Femur (tissue), 1 donor: ENCODE results near the gene LDLRAD4.

ENCODE experiments used
- DNase-seq: peaks from one replicate; pipeline ENCODE4 v3.0.0-alpha.2; 2017

LDLRAD4 gene

DNA sequence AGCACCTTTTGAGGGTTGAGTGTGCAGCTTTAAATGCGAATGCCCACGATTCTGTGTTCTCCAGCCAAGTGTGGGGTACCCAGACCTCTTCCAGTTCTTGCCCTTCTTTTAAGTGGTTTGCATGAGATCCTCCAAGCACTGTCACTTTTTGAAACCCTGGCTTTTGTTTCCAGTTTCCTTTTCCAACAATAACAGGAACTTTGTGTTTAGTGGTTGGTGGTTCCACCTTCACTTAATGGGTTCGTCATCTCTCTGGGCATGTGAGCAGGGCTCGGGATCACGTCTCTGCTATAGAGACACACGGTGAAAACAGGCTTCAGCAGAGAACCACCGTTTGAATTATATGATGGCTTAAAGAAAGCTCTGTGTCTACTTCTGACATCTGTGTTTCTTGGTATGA, 197.6 kb downstream of the LDLRAD4 start:
- no peak for DNase-seq

DNA sequence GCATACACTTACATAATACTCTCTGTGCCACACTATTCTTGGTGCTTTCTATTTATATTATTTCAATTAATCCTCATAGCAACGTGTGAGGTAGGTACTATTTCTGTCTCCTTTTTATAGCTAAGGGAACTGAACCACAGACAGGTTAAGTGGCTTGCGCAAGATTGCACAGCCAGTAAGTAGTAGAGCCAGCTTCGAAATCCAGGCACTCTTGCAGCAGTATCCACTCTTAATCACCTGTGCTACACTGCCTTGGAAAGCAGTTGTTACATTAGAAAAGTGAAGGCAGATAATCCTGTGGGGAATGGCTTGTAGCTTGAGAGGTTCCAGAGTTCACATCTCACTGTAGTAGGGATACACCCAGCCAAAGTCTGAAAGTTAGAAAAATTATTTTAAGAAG, 198.3 kb downstream of the LDLRAD4 start:
- no peak for DNase-seq

GRCh38 chr18:13418013-13418710, 199.6 kb downstream of the LDLRAD4 start:
- DNase-seq = peak; percentile 17

GRCh38 chr18:13420969-13421686, 202.6 kb downstream of the LDLRAD4 start:
- peak; percentile 14 for DNase-seq

DNA sequence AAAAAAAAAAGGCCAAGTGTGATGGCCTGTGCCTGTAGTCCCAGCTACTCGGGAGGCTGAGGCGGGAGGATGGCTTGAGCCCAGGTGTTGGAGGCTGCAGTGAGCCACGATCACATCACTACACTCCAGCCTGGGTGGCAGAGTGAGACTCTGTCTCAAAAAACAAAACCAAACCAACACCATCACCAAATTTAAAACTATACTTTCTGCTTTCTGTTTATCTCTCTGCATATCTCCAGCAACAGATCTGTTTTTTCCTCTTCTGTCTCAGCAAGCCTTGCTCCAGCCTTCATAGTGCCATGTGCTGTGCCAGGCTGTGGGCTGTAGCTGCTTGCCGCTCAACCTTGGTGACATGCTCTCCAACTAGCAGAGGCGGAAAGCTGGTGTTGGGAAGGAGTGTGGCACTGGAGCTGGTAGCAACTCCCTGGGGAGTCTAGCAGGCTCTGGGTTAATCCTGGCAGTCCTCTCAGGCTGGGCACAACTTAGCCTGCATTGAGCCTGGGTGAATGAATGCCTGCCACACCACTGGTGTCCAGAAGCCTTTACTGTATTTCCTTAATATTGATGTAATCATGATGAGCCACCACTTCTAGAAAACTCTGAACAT, 204.1 kb downstream of the LDLRAD4 start:
- peak; percentile 5 for DNase-seq

GRCh38 chr18:13423352-13423751, 204.8 kb downstream of the LDLRAD4 start:
- DNase-seq = peak; percentile 14

GRCh38 chr18:13424363-13424762, 205.8 kb downstream of the LDLRAD4 start:
- peak; percentile 10 for DNase-seq

DNA sequence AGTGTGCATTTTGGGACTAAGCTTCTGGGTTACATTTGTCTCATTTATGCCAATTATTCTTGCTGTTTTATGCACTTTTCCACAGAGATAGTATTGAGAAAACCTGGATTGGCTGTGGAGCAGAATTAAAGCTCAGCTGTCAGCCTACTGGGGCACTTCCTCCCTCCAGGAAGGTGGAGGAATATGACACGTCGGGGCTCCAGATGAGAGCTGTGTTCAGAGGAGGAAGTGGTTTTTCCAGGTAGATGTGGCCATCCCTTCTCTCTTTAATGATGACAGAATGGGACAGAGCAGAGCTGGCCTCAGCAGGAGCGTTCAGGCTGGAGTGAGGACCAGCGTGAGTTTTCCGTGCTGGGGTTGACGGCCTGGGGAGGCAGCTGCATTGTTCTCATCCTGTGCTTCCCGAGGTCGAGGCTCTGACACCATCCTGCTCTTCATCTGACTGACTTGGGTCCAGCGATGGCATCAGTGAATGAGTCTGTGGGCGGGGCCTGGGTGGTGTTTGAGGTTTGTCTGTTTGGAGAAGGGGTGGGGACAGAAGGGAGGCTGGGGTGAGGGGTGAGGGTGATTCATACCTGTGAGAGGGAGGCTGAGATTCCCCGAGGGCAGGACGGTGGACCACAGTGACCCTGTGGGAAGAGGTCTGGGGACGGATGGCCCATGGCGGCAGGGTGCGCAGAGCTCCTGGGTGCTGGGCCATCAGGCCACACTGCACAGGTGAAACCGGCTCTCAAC, 207.0 kb downstream of the LDLRAD4 start:
- DNase-seq = peak; percentile 18

GRCh38 chr18:13427354-13427753, 208.8 kb downstream of the LDLRAD4 start:
- peak; percentile 21 for DNase-seq

- DNase-seq = peak; percentile 8
Observed at GRCh38 chr18:13428319-13428718, 209.8 kb downstream of the LDLRAD4 start.

- DNase-seq = peak; percentile 6
Observed at GRCh38 chr18:13429016-13429415, 210.5 kb downstream of the LDLRAD4 start.

DNA sequence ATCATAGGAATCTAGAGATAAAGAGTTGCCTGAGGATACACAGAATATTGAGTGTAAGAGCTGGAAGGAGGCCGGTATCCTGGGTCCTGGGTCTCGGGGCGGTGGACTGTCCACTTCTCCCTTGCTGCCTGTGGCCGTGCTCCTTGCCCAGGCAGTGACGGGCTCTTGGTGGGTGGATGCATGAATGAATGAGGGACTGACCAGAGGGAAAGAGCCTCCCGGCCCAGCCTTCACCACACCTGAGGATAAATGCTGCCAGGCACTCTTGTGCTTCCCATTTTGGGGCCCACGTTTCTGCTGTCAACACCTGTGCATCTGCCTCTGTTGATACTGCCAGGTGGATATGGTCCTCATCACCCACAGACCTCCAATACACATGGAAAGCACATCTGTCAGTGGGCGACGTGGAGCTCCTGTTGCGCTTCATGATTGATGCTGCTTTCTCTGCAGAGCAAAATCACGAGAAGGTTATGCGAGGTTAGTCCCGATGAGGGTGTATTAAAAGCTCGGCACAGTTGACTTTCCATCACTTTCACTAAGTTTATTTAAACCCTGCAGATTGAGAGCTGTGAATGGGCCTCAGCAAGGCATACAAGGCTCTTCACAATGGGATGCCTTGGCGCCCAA, 211.4 kb downstream of the LDLRAD4 start:
- DNase-seq = peak; percentile 15

GRCh38 chr18:13430663-13431062, 212.1 kb downstream of the LDLRAD4 start:
- DNase-seq = peak; percentile 5

DNA sequence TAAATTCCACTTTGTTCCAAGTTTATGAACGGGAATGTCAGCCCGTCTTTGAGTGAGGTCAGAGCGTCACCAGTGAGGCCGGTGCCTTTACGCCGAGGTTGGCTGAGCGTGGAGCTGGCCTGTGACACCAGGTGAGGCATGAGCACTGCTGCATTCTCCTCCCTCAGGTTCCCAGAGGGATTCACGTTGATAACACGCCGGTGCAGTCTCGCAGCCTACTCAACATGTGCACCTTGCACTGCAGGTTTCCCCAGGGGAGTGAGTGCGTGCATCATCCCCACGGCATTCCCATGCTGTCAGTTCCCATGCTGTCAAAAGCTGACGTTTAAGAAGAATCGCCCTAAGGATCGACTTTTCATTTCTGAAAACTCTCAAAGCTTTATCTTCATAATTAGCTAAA, 213.3 kb downstream of the LDLRAD4 start:
- DNase-seq = peak; percentile 5

GRCh38 chr18:13433125-13433524, 214.6 kb downstream of the LDLRAD4 start:
- DNase-seq = no peak

GRCh38 chr18:13433685-13434084, 215.1 kb downstream of the LDLRAD4 start:
- DNase-seq = peak; percentile 4

DNA sequence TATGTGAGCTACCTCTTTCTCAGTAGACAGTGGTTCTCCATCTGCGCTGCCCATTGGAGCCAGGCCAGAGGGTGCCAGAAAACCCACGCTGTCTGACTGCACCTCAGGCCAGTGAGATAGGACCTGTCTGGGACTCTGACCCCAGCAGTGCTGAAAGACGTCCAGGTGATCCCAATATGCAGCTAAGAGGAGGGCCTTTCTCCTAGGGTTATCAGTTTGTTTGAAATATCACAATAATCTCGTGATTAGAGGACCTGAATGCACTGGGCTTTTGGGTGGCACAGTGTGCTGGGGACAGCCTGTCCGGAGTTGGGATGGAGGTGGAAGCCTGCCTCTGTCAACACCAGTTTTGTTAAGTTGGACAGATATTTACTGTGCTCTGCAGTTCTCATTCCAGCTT, 216.3 kb downstream of the LDLRAD4 start:
- no peak for DNase-seq

DNA sequence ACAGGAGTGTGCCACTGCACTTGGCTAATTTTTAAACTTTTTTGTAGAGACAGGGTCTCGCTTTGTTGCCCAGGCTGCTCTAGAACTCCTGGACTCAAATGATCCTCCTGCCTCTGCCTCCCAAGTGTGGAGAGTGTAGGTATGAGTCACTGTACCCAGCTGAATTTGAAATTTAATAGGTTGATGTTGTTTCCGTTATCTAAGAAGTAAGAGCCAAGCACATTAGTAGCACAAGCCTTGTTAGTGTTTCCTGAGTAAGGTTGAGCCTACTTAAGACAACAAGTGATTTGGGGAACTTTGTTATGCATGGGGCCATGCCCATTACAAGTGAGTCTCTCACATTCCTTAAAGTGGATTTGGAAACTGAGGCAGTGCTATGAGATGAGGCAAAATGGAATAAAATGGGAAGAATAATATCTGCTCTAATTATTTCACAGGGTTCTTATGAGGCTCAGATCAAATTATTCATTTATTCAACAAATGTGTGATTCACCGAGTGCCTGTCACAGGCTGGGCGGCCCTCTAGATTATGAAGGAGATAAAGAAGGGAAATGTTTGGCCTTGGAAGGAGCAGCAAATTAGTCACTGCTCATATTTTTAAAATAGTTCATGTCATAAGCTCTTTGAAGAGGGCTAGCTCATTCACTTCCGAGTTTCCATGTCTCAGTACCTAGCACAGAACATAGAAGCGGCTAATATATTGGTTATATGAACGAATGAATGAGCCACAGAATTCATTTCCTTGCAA, 217.2 kb downstream of the LDLRAD4 start:
- peak; percentile 6 for DNase-seq

DNA sequence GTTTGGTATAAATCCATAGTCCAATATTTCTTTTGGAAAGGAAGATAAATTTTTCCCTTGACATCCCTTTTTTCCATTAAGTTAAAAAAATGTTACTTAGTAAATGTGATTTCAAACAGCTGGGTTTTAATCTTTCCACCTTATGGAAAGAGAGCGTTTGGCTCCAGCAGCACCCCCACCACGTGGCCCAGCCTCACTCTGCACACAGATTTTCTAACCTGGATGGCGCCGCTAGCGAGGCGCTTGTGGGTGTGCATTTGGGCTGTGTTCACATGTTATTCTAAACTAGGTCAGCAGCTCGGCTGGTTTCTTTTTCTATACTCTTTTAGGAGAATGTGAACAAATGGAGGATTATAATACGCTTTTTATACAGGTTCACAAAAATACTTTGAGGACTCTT, 218.0 kb downstream of the LDLRAD4 start:
- DNase-seq = peak; percentile 85

DNA sequence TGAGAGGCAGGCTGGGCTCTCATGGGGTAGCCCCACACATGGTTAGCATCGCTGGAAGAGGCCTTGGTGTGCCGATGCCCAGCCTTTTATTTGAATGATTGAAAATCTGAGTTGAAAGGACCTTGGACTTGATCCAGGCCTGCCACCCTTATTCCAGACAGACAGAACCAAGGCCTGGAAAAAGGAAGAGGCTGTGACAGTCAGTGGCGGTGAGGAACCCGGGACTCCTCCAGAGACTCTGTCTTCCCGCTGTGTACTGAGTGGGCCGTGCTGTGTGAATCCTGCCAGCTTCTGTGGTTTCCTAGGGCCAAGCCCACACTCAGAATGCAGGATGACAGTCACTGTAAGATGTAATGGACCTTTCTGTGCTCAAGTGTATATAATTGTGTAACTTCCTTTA, 218.5 kb downstream of the LDLRAD4 start:
- no peak for DNase-seq

GRCh38 chr18:13437796-13438506, 219.4 kb downstream of the LDLRAD4 start:
- no peak for DNase-seq
